Trophoblast cell (in vitro differentiated cells and primary cell): ENCODE results near the gene PCGF5.

ENCODE experiments used
- DNase-seq, 2 donors: peaks; one replicate each; pipeline ENCODE4 v3.0.0-alpha.2; 2016
- H2AFZ ChIP-seq: 2 replicates; pipeline ENCODE4 v1.6.1; 2013; ENCODE audit warnings: low read length, moderate library complexity, mild to moderate bottlenecking; ENCODE audit not compliant: insufficient read depth, poor library complexity
- H2AK5ac ChIP-seq: 2 replicates; pipeline ENCODE4 v1.6.1; 2013; ENCODE audit warnings: mild to moderate bottlenecking, low read length
- H2BK120ac ChIP-seq: 2 replicates; pipeline ENCODE4 v1.6.1; 2013; ENCODE audit warnings: low read length, mild to moderate bottlenecking, moderate library complexity; ENCODE audit not compliant: insufficient read depth, poor library complexity
- H2BK12ac ChIP-seq: 2 replicates; pipeline ENCODE4 v1.6.1; 2013; ENCODE audit warnings: mild to moderate bottlenecking, low read length, moderate library complexity
- H2BK5ac ChIP-seq: 2 replicates; pipeline ENCODE4 v1.6.1; 2013; ENCODE audit warnings: low read length, low read depth, moderate library complexity, mild to moderate bottlenecking; ENCODE audit not compliant: poor library complexity
- H3K14ac ChIP-seq: 2 replicates; pipeline ENCODE4 v1.6.1; 2013; ENCODE audit warnings: mild to moderate bottlenecking, low read length
- H3K18ac ChIP-seq: 2 replicates; pipeline ENCODE4 v1.6.1; 2013; ENCODE audit warnings: mild to moderate bottlenecking, low read length
- H3K23ac ChIP-seq: 2 replicates; pipeline ENCODE4 v1.6.1; 2013; ENCODE audit warnings: low read length
- H3K27ac ChIP-seq: 2 replicates; pipeline ENCODE4 v1.5.1; 2013; ENCODE audit warnings: low read depth, mild to moderate bottlenecking, inconsistent platforms, low read length, moderate library complexity
- H3K27me3 ChIP-seq: 2 replicates; pipeline ENCODE4 v1.6.1; 2013; ENCODE audit warnings: inconsistent platforms, mild to moderate bottlenecking, low read length, moderate library complexity; ENCODE audit not compliant: insufficient read depth
- H3K36me3 ChIP-seq, 2 experiments: 1 replicate in 1 of 2; 2 replicates in 1 of 2; pipeline ENCODE4 v1.6.1; 2013; ENCODE audit warnings: low read length in 2 of 2, mild to moderate bottlenecking in 2 of 2, moderate library complexity in 1 of 2; ENCODE audit not compliant: insufficient read depth in 2 of 2, control insufficient read depth in 1 of 2
- H3K4ac ChIP-seq: 2 replicates; pipeline ENCODE4 v1.6.1; 2013; ENCODE audit warnings: low read depth, mild to moderate bottlenecking, low read length, moderate library complexity
- H3K4me1 ChIP-seq, 2 experiments: 1 replicate in 1 of 2; 2 replicates in 1 of 2; pipeline ENCODE4 v1.6.1; 2013; ENCODE audit warnings: low read length in 2 of 2, mild to moderate bottlenecking in 2 of 2, moderate library complexity in 1 of 2; ENCODE audit not compliant: insufficient read depth in 2 of 2, control insufficient read depth in 1 of 2
- H3K4me2 ChIP-seq: 2 replicates; pipeline ENCODE4 v1.6.1; 2013; ENCODE audit warnings: inconsistent platforms, mild to moderate bottlenecking, low read length, moderate library complexity
- H3K4me3 ChIP-seq: 2 replicates; pipeline ENCODE4 v1.5.1; 2013; ENCODE audit warnings: mild to moderate bottlenecking, low read depth, low read length, inconsistent platforms
- H3K79me1 ChIP-seq: one replicate; pipeline ENCODE4 v1.6.1; 2013; ENCODE audit warnings: low read length
- H3K79me2 ChIP-seq: 2 replicates; pipeline ENCODE4 v1.6.1; 2013; ENCODE audit warnings: low read length, mild to moderate bottlenecking; ENCODE audit not compliant: control insufficient read depth, insufficient read depth, poor library complexity
- H3K9ac ChIP-seq: 2 replicates; pipeline ENCODE4 v1.6.1; 2013; ENCODE audit warnings: mild to moderate bottlenecking, low read length
- H3K9me3 ChIP-seq: 2 replicates; pipeline ENCODE4 v1.6.1; 2013; ENCODE audit warnings: low read depth, mild to moderate bottlenecking, control low read depth, inconsistent platforms, low read length; ENCODE audit not compliant: insufficient read depth
- H4K12ac ChIP-seq: 2 replicates; pipeline ENCODE4 v1.6.1; 2013; ENCODE audit warnings: low read depth, mild to moderate bottlenecking, low read length, moderate library complexity
- H4K8ac ChIP-seq: 2 replicates; pipeline ENCODE4 v1.6.1; 2013; ENCODE audit warnings: low read depth, mild to moderate bottlenecking, low read length, moderate library complexity
- H4K91ac ChIP-seq: one replicate; pipeline ENCODE4 v1.6.1; 2013; ENCODE audit warnings: low read depth, mild to moderate bottlenecking, low read length, moderate library complexity
- WGBS: extraction: QIAGEN DNeasy Blood & Tissue Kit; methylation state at CpG from one replicate; pipeline ENCODE4 v1.1.7; 2013; ENCODE audit warnings: missing lambda C conversion rate; ENCODE audit not compliant: insufficient read length, insufficient coverage; ENCODE audit errors: extremely low coverage; 5-methylcytosine and 5-hydroxymethylcytosine counted together

The PCGF5 gene

GRCh38 chr10:91247360-91248111 lies 27.1 kb downstream of the PCGF5 start:
- Histone ChIP-seq H3K4me2 (no peak overlapping the region), H3K79me2 (no peaks in the 10 kb centered on the region), H2BK5ac (no peak overlapping the region), H2BK120ac (no peak overlapping the region), H3K27me3 (no peaks in the 10 kb centered on the region), H3K9me3 (no peaks in the 10 kb centered on the region), H3K79me1 (no peaks in the 10 kb centered on the region), H3K18ac (no peak overlapping the region), H3K23ac (no peak overlapping the region), H2AFZ (no peak overlapping the region), H2BK12ac (no peak overlapping the region), H3K9ac (no peak overlapping the region), H4K12ac (no peak overlapping the region), H3K14ac (no peak overlapping the region), H3K4me3 (no peak overlapping the region), H4K91ac (no peak overlapping the region), H4K8ac (no peak overlapping the region), H3K36me3 (no peaks in the 10 kb centered on the region), H3K4ac (no peak overlapping the region), H3K4me1 (peaks cover 0 to 2% of the 10 kb centered on the region in 2 experiments), H3K27ac (no peak overlapping the region), H2AK5ac (no peak overlapping the region)
- WGBS: no CpG with 5 or more reads among the region's 1 CpG
- no peak for DNase-seq

GRCh38 chr10:91249700-91250099 lies 29.2 kb downstream of the PCGF5 start:
- H2BK5ac ChIP-seq: no peak overlapping the region
- no peak overlapping the region for H2BK120ac ChIP-seq
- peaks cover 0 to 2% of the 10 kb centered on the region in 2 experiments for H3K4me1 ChIP-seq
- H4K91ac ChIP-seq: no peak overlapping the region
- no peaks in the 10 kb centered on the region for H3K27me3 ChIP-seq
- H3K4me2 ChIP-seq: no peak overlapping the region
- H3K36me3 ChIP-seq: no peaks in the 10 kb centered on the region
- no peak for DNase-seq
- no peak overlapping the region for H2BK12ac ChIP-seq
- H3K4me3 ChIP-seq: no peak overlapping the region
- H4K8ac ChIP-seq: no peak overlapping the region
- H3K9me3 ChIP-seq: no peaks in the 10 kb centered on the region
- H4K12ac ChIP-seq: no peak overlapping the region
- H3K9ac ChIP-seq: no peak overlapping the region
- no peaks in the 10 kb centered on the region for H3K79me1 ChIP-seq
- WGBS: no CpG with 5 or more reads among the region's 3 CpGs
- no peak overlapping the region for H3K18ac ChIP-seq
- no peak overlapping the region for H2AFZ ChIP-seq
- H3K23ac ChIP-seq: no peak overlapping the region
- no peak overlapping the region for H3K27ac ChIP-seq
- no peak overlapping the region for H3K4ac ChIP-seq
- no peaks in the 10 kb centered on the region for H3K79me2 ChIP-seq
- no peak overlapping the region for H2AK5ac ChIP-seq
- H3K14ac ChIP-seq: no peak overlapping the region

- H3K9ac ChIP-seq: no peak overlapping the region
- no CpG with 5 or more reads among the region's 1 CpG for WGBS
These were observed 29.9 kb downstream of the PCGF5 start for GRCh38 chr10:91250341-91250740.

DNA sequence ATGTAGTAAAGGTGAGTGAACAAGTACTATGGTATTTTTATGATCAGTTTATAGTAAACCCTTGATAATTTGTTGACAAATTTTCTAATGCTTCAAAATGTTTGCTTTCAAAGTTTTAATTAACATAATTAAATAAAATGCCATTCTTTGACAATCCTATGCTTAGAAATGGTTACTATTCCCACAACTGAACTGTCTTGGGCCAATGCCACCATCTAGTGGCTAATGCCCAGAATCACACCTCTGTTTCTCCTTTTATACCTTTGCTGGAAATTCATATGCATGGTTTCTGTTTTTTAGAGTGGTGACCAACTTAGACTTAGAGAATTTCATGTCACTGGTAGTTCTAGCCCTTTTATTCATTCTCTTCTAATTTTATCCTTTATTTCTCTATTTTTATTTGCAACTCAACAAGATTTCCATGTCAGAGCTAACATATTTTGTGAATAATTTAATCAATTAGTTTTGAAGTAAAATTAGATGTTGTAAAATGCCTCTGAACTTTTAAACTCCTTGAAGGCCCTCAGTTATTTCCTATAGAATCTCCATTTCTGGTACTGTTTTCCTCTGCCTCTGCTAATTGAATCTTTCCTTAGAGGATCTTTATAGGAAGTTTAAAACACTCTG lies 31.1 kb downstream of the PCGF5 start:
- H3K79me1 ChIP-seq: no peaks in the 10 kb centered on the region
- no peaks in the 10 kb centered on the region for H3K27me3 ChIP-seq
- peaks cover 0 to 2% of the 10 kb centered on the region in 2 experiments for H3K4me1 ChIP-seq
- H3K9ac ChIP-seq: no peak overlapping the region
- H3K4me2 ChIP-seq: no peak overlapping the region
- no peaks in the 10 kb centered on the region for H3K79me2 ChIP-seq
- no peak overlapping the region for H2BK12ac ChIP-seq
- H2BK5ac ChIP-seq: no peak overlapping the region
- no peak overlapping the region for H3K4ac ChIP-seq
- H3K36me3 ChIP-seq: no peaks in the 10 kb centered on the region
- no peak overlapping the region for H3K4me3 ChIP-seq
- H3K14ac ChIP-seq: no peak overlapping the region
- H3K9me3 ChIP-seq: peaks cover 2% of the 10 kb centered on the region
- no peak overlapping the region for H4K12ac ChIP-seq
- no peak overlapping the region for H3K18ac ChIP-seq
- H4K8ac ChIP-seq: no peak overlapping the region
- H4K91ac ChIP-seq: no peak overlapping the region
- no peak overlapping the region for H2AFZ ChIP-seq
- DNase-seq: peak; percentile 22 to 80
- H2BK120ac ChIP-seq: no peak overlapping the region
- H2AK5ac ChIP-seq: no peak overlapping the region
- no peak overlapping the region for H3K27ac ChIP-seq
- H3K23ac ChIP-seq: no peak overlapping the region

More at GRCh38 chr10:91250341-91250740, 29.9 kb downstream of the PCGF5 start:
- H2AFZ ChIP-seq: no peak overlapping the region
- H3K4me3 ChIP-seq: no peak overlapping the region
- no peaks in the 10 kb centered on the region for H3K79me2 ChIP-seq
- no peaks in the 10 kb centered on the region for H3K36me3 ChIP-seq
- H3K4ac ChIP-seq: no peak overlapping the region
- H3K14ac ChIP-seq: no peak overlapping the region
- no peak overlapping the region for H2BK120ac ChIP-seq
- H4K91ac ChIP-seq: no peak overlapping the region
- no peak overlapping the region for H4K12ac ChIP-seq
- H3K79me1 ChIP-seq: no peaks in the 10 kb centered on the region
- H2BK12ac ChIP-seq: no peak overlapping the region
- no peak overlapping the region for H3K4me2 ChIP-seq
- no peak overlapping the region for H3K27ac ChIP-seq
- no peak overlapping the region for H3K18ac ChIP-seq
- H2AK5ac ChIP-seq: no peak overlapping the region
- no peaks in the 10 kb centered on the region for H3K27me3 ChIP-seq
- peaks cover 2% of the 10 kb centered on the region for H3K9me3 ChIP-seq
- H4K8ac ChIP-seq: no peak overlapping the region
- no peak overlapping the region for H2BK5ac ChIP-seq
- no peak for DNase-seq
- no peak overlapping the region for H3K23ac ChIP-seq
- H3K4me1 ChIP-seq: peaks cover 0 to 2% of the 10 kb centered on the region in 2 experiments
